Measurements from ENCODE around the gene HSPA1L.

HSPA1L gene

DNA sequence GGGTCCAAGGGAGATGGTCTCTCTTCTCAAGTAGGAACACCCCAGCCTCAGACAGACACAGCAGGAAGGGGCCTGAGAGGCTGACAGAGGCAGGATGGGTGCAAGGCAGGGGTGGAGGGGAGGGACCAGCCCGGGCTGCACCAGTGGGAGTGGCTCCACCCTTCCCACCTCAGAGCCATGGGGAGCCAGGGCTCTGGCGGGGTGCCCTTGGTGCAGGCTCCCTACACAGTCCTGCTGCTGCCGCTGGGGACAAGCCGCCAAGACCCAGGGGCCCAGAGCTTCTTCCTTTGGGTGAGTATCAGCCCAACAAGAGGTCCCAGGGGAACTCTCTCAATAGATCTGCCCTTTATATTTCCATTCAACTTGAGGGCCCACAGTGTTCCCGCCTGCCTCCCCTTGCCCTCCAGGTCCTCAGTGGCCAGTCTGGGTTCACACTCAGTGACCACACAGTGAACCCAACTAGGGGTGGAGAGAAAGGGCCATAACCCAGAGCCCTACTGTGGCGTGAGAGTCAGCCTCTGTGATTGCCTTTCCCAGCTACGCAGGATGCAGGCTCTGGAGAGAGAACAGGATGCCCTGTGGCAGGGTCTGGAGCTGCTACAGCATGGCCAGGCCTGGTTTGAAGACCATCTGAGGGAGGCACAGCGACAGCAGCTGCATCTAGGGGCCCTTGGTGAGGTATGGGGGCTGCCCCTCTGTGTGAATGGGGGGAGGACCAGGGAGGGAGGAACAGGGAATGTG, 52.0 kb downstream of the HSPA1L start:
- no peak for DNase-seq

DNA sequence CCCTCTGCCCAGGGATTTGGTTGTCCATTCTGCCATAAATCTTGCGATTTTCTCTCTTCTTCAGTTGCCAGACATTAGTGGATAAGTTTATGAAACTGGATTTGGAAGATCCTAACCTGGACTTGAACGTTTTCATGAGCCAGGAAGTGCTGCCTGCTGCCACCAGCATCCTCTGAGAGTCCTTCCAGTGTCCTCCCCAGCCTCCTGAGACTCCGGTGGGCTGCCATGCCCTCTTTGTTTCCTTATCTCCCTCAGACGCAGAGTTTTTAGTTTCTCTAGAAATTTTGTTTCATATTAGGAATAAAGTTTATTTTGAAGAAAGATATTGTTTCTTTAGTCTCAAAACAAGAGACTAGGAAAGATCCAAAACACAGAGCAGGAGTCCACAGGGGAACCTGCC, 52.7 kb downstream of the HSPA1L start, which contains the start of gene SAPCD1:
Gene SAPCD1 (plus strand): TSS at position 301 of the 400 bp plus-strand sequence. CDS start 399 bp downstream, outside the sequence.
- DNase-seq, result no peak

DNA sequence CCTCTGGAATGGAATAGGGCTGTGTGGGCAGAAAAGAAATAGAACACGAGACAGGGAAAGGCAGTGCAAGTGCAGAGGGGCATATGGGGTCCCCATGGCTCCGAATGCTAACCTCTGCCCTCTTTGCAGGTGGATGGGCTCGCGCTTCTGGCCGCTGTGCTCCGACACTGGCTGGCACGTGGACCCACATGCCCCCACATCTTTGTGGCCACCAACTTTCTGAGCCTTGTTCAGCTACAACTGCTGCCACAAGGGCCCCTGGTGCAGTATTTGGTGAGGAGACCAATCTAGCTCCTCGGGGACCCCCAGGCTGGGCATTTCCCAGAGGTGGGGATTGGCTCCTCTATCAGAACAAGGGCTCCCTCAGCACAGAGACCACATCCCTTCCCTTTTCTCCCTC, 53.7 kb downstream of the HSPA1L start:
- DNase-seq, result no peak

DNA sequence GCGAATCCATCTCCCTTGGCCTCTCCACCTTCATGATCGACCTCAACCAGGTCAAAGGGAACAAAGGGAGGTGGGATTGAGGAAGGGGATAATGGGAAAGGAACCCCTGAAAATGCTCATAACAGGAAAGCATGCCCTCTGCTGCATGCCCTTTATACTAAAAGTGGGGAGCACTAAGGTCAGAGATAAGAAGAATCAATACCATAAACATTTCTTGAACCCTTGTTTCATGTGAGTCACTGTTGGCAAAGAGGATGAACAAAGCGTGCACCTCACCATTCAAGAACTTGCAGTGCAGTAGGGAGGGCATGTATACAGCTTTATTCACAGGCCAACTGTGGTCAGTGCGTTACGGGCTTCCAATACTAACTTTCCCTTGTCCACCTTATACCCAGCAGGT, 54.3 kb downstream of the HSPA1L start:
- no peak for DNase-seq
